ENCODE results near the gene PER3. TPM values are rescaled to one million over a fixed set of nuclear protein-coding genes. Genes with fewer than 3 reads are reported as not detected.

The PER3 gene
- total and polyA plus RNA-seq, 2 of the 8 experiments (the other 6 are each of a cell fraction or from before 2014, with no cell fraction given): 8.3 to 9.3 TPM

GRCh38 chr1:7783178-7783711 is 846 bp upstream of the PER3 start:
- H3K14ac ChIP-seq (ENCODE audit: insufficient read length): no peak overlapping the region
- no peak overlapping the region for H2AFZ ChIP-seq (ENCODE audit: low read length)
- 26% methylated on average over 11 of the region's 34 CpGs; no CpG with 5 or more reads in 1 of the 2 experiments for WGBS, 2 experiments (ENCODE audit: extremely low coverage in 1 of 2, insufficient coverage in 1 of 2, insufficient read length in 1 of 2, insufficient replicate concordance in 2 of 2, low coverage in 1 of 2, low lambda C conversion rate in 2 of 2, missing lambda C conversion rate in 1 of 2)

More at GRCh38 chr1:7783178-7783711, 846 bp upstream of the PER3 start:
- no peak overlapping the region for H2BK20ac ChIP-seq (ENCODE audit: low read length)
- POLR2A ChIA-PET (ENCODE audit: partially characterized antibody): interaction anchor here (0.9 to 2.8 kb wide), 6 partner anchors 9 to 587 kb away, joined by 3 to 8 read pairs (median 3); partner anchors contain the start of gene VAMP3
- peak overlapping the region; percentile 40 to 66 (median 55) for H3K4me3 ChIP-seq (ENCODE audit: extremely low read depth in 1 of 4, insufficient read depth in 2 of 4, low read depth in 3 of 4, low read length in 4 of 4)
- DNase-seq (ENCODE audit: low read depth in 1 of 2, low spot score in 2 of 2) (peak in 1 of 2 experiments; percentile 82), FAIRE-seq (no peak)
- no peak overlapping the region for H2BK15ac ChIP-seq (ENCODE audit: low read length)
- no peak overlapping the region for H3K27ac ChIP-seq (ENCODE audit: low read depth, low read length)
- TF ChIP-seq KDM1A (IDR thresholded peaks at IDR 0.05; ENCODE audit: borderline replicate concordance, low read length) (peak; percentile 81), RBBP5 (IDR thresholded peaks at IDR 0.05; ENCODE audit: borderline replicate concordance, low read depth, low read length) (no peak), CBX8 (IDR thresholded peaks at IDR 0.05; ENCODE audit: borderline replicate concordance, low read depth, low read length) (no peak), SP1 (IDR thresholded peaks at IDR 0.05; ENCODE audit: low read depth, low read length) (no peak), HDAC2 (IDR thresholded peaks at IDR 0.05; ENCODE audit: borderline replicate concordance in 1 of 2, low read depth in 2 of 2, low read length in 2 of 2) (no peak; a peak in 1 of 4 replicates), TAF1 (IDR thresholded peaks at IDR 0.05; ENCODE audit: low read depth, low read length) (0 out of 2 replicates have a peak, but pooled peaks have one; percentile 26), POLR2A (IDR thresholded peaks at IDR 0.05; ENCODE audit: control extremely low read depth in 1 of 2, low read depth in 2 of 2, low read length in 2 of 2) (peak in 1 of 2 experiments; percentile 38; a peak in 1 of 3 replicates), KDM4A (IDR thresholded peaks at IDR 0.05; ENCODE audit: low read depth, low read length, severe bottlenecking) (peak; percentile 57)
- H2BK120ac ChIP-seq (replicated peaks; ENCODE audit: low read depth, low read length): no peak overlapping the region
- no peaks in the 10 kb centered on the region for H3K79me1 ChIP-seq (ENCODE audit: low read depth, low read length)
- CTCF ChIA-PET (ENCODE audit: partially characterized antibody): interaction anchor here (0.7 to 2.0 kb wide), 3 partner anchors 114 to 116 kb away, joined by 3 to 7 read pairs (median 7); no protein-coding TSS in a partner anchor
- H3K23ac ChIP-seq (ENCODE audit: insufficient read length): no peak overlapping the region
- H3K9ac ChIP-seq (replicated peaks in 1 of 4; ENCODE audit: extremely low read depth in 1 of 4, low read depth in 3 of 4, low read length in 3 of 4): peak overlapping the region in 2 of 4 experiments; percentile 8 to 24; a peak in 3 of 7 replicates
- H3K27me3 ChIP-seq (replicated peaks in 1 of 4; ENCODE audit: control insufficient read depth in 3 of 4, extremely low read depth in 1 of 4, insufficient read depth in 3 of 4, low read length in 3 of 4): peaks cover 0 to 8% (median 7%) of the 10 kb centered on the region in 4 experiments; a peak in 5 of 7 replicates
- H3K56ac ChIP-seq (replicated peaks; ENCODE audit: insufficient read length, low read depth, low read length): no peak overlapping the region
- H4K91ac ChIP-seq (replicated peaks; ENCODE audit: insufficient read length, low read length): no peak overlapping the region
- H3K4ac ChIP-seq (replicated peaks; ENCODE audit: insufficient read length, low read depth, low read length): no peak overlapping the region
- H3K18ac ChIP-seq (ENCODE audit: extremely low read depth, low read length): no peak overlapping the region
- H2BK12ac ChIP-seq (ENCODE audit: low read depth, low read length): no peak overlapping the region
- peaks cover 2% of the 10 kb centered on the region; the same call in 1 of the 2 replicates for H3K23me2 ChIP-seq (ENCODE audit: low read depth, low read length)
- peak overlapping the region; percentile 54 to 60 for H3K4me2 ChIP-seq (ENCODE audit: insufficient read depth in 1 of 2, low read depth in 2 of 2, low read length in 2 of 2)
- no peak overlapping the region for H2BK5ac ChIP-seq (ENCODE audit: low read depth, low read length)
- H2AK5ac ChIP-seq (ENCODE audit: low read depth, low read length): 0 out of 2 replicates have a peak overlapping the region, but pooled peaks have one; percentile 53
- peaks cover 7 to 46% (median 21%) of the 10 kb centered on the region in 4 experiments; a peak in 6 of 8 replicates for H3K36me3 ChIP-seq (ENCODE audit: control insufficient read depth in 2 of 4, insufficient read depth in 4 of 4, low read length in 3 of 4)
- H4K5ac ChIP-seq (ENCODE audit: insufficient read length, low read depth, low read length): peak overlapping the region; percentile 36
- H3K4me1 ChIP-seq (replicated peaks in 1 of 4; ENCODE audit: control insufficient read depth in 3 of 4, insufficient read depth in 4 of 4, low read length in 3 of 4): peaks cover 0 to 6% (median 0%) of the 10 kb centered on the region in 4 experiments; a peak in 2 of 7 replicates
- peaks cover 0 to 6% of the 10 kb centered on the region in 2 experiments; a peak in 1 of 4 replicates for H3K9me3 ChIP-seq (ENCODE audit: insufficient read depth in 2 of 2, low read depth in 1 of 2, low read length in 1 of 2)
- H4K8ac ChIP-seq (ENCODE audit: extremely low read depth, insufficient read depth, low read length): peak overlapping the region; percentile 57; the same call in 1 of the 2 replicates
- no peaks in the 10 kb centered on the region for H3K79me2 ChIP-seq (ENCODE audit: control insufficient read depth in 1 of 2, insufficient read depth in 2 of 2, low read length in 2 of 2)
- H4K20me1 ChIP-seq (replicated peaks in 1 of 2; ENCODE audit: control insufficient read depth in 1 of 2, insufficient read depth in 2 of 2, low read length in 2 of 2): peaks cover 0 to 2% of the 10 kb centered on the region in 2 experiments

Measured in H1 (cell line).